PC-9 (cell line): ENCODE data around the gene NPIPB6.

Source experiments
- CTCF ChIP-seq: fragments of 200-600 bp; sonication (generic); conservative IDR thresholded peaks from 2 replicates; pipeline ENCODE4 v1.6.1; 2017; ENCODE audit warnings: mixed run types, antibody characterized with exemption, mild to moderate bottlenecking, moderate library complexity
- EZH2 ChIP-seq: fragments of 200-600 bp; sonication (generic); IDR thresholded peaks from 2 replicates; pipeline ENCODE4 v1.8.0; 2017; ENCODE audit warnings: antibody characterized with exemption, low read depth

DNA sequence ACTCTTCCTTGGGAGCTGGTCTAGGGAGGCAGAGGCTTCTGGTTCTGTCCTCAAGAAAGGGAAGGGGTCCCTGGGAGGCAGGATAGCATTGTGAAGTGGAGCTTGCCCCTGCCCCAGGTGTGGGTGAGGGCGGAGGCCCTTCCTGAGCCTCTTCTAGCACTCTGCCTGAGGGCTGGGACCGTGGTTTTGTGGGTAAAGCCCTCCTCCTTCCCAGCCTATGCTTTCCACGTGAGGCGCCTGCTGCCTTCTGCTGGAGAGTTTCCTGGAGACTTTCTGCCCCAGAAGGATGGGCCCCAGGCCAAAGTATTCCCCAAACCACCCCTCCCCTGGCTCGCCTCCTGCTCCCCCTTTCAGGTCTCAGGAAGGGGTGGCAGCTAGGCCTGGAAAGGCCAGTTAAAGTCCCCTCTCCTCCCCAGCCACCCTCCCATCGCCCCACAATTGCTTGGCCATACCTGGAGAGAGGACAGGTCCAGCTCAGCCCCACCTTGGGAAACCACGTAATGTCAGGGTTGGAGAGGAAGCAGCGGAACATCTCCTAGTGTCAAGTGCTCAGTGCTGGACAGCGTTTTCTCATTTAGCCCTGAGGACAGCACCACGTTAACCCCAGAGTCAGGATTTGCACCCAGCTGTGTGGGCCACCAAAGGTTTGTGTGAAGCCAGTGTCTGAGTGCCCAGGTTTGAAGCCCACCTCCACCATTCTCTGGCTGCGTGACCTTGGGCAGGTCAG, 65.4 kb downstream of the NPIPB6 start:
- no peak for TF ChIP-seq CTCF
- TF ChIP-seq EZH2, result no peak
